WTC11 (cell line): Measurements from ENCODE around the gene CAPRIN1. TPM values are rescaled to one million over a fixed set of nuclear protein-coding genes. Genes with fewer than 3 reads are reported as not detected.
A peak's percentile ranks its signal among the peaks of the same experiment; 100 is the strongest.

Experiments
- ATF6 ChIP-seq: sonication (generic); formaldehyde crosslinking; IDR thresholded peaks from 2 replicates; pipeline ENCODE4 v1.8.1; 2023; ENCODE audit warnings: mild to moderate bottlenecking, missing genetic modification reagents
- E2F1 ChIP-seq: sonication (generic); formaldehyde crosslinking; IDR thresholded peaks from 2 replicates; pipeline ENCODE4 v1.8.0; 2022; ENCODE audit warnings: mild to moderate bottlenecking, missing genetic modification reagents
- ESRRA ChIP-seq: sonication (generic); formaldehyde crosslinking; IDR thresholded peaks from 2 replicates; pipeline ENCODE4 v1.8.1; 2022; ENCODE audit warnings: mild to moderate bottlenecking, missing genetic modification reagents, borderline replicate concordance
- ETV6 ChIP-seq: sonication (generic); formaldehyde crosslinking; IDR thresholded peaks from 2 replicates; pipeline ENCODE4 v1.8.1; 2022; ENCODE audit warnings: mild to moderate bottlenecking, missing genetic modification reagents
- FOXJ3 ChIP-seq: sonication (generic); formaldehyde crosslinking; IDR thresholded peaks from 2 replicates; pipeline ENCODE4 v1.9.0; 2021; ENCODE audit warnings: missing genetic modification reagents, mild to moderate bottlenecking, borderline replicate concordance
- FOXP4 ChIP-seq: sonication (generic); formaldehyde crosslinking; IDR thresholded peaks from 2 replicates; pipeline ENCODE4 v1.8.0; 2022; ENCODE audit warnings: mild to moderate bottlenecking, missing genetic modification reagents
- GRHL2 ChIP-seq: fragments of 250-450 bp; sonication (Bioruptor Pico); IDR thresholded peaks from 2 replicates; pipeline ENCODE4 v1.8.0; 2022; ENCODE audit warnings: mild to moderate bottlenecking, moderate library complexity; ENCODE audit not compliant: insufficient replicate concordance, severe bottlenecking
- JAZF1 ChIP-seq: fragments of 250-450 bp; sonication (Bioruptor Pico); IDR thresholded peaks from 2 replicates; pipeline ENCODE4 v1.9.0; 2021; ENCODE audit warnings: moderate library complexity, mild to moderate bottlenecking, inconsistent platforms
- MLX ChIP-seq: sonication (generic); formaldehyde crosslinking; IDR thresholded peaks from 2 replicates; pipeline ENCODE4 v1.8.1; 2023; ENCODE audit warnings: mild to moderate bottlenecking, missing genetic modification reagents, moderate library complexity
- NFATC4 ChIP-seq: fragments of 250-450 bp; sonication (Bioruptor Pico); IDR thresholded peaks from 2 replicates; pipeline ENCODE4 v1.9.0; 2021; ENCODE audit warnings: mild to moderate bottlenecking
- NR3C1 ChIP-seq: sonication (generic); formaldehyde crosslinking; conservative IDR thresholded peaks from 2 replicates; pipeline ENCODE4 v1.8.1; 2023; ENCODE audit warnings: low read depth, mild to moderate bottlenecking, missing genetic modification reagents
- PRDM15 ChIP-seq: sonication (generic); formaldehyde crosslinking; IDR thresholded peaks from 2 replicates; pipeline ENCODE4 v1.8.0; 2022; ENCODE audit warnings: missing genetic modification reagents
- PRRX2 ChIP-seq: fragments of 250-450 bp; sonication (Bioruptor Pico); IDR thresholded peaks from 2 replicates; pipeline ENCODE4 v1.8.0; 2021; ENCODE audit warnings: mild to moderate bottlenecking
- RELA ChIP-seq: sonication (generic); formaldehyde crosslinking; IDR thresholded peaks from 2 replicates; pipeline ENCODE4 v1.8.1; 2022; ENCODE audit warnings: missing genetic modification reagents, mild to moderate bottlenecking, borderline replicate concordance
- SMAD4 ChIP-seq: sonication (generic); formaldehyde crosslinking; IDR thresholded peaks from 2 replicates; pipeline ENCODE4 v1.8.0; 2022; ENCODE audit warnings: mild to moderate bottlenecking, missing genetic modification reagents
- ZNF281 ChIP-seq: sonication (generic); formaldehyde crosslinking; IDR thresholded peaks from 2 replicates; pipeline ENCODE4 v1.8.0; 2023; ENCODE audit warnings: mild to moderate bottlenecking, missing genetic modification reagents
- ZNF532 ChIP-seq: fragments of 250-450 bp; sonication (Bioruptor Pico); IDR thresholded peaks from 2 replicates; pipeline ENCODE4 v1.9.0; 2021; ENCODE audit warnings: mild to moderate bottlenecking, borderline replicate concordance
- total RNA-seq: library from RNA; stranded (reverse); gene quantifications from 3 replicates; pipeline ENCODE4 v1.2.3, GENCODE V29; 2021

Gene CAPRIN1
- total RNA-seq, 1 experiment from 2014 or later = 288 TPM

- TF ChIP-seq ZNF281 (CRISPR knock-in tag) (no peak), E2F1 (CRISPR knock-in tag) (0 out of 2 replicates have a peak, but pooled peaks have one; percentile 40), ETV6 (CRISPR knock-in tag) (peak; percentile 56), PRDM15 (CRISPR knock-in tag) (peak; percentile 21; the same call in 1 of the 2 replicates), RELA (peak; percentile 46; the same call in 1 of the 2 replicates), MLX (CRISPR knock-in tag) (no peak), JAZF1 (CRISPR knock-in tag) (peak; percentile 54; the same call in 1 of the 2 replicates), PRRX2 (CRISPR knock-in tag) (peak; percentile 82), ATF6 (CRISPR knock-in tag) (no peak), FOXP4 (CRISPR knock-in tag) (no peak), FOXJ3 (no peak), ESRRA (CRISPR knock-in tag) (peak; percentile 55; the same call in 1 of the 2 replicates), NFATC4 (CRISPR knock-in tag) (peak; percentile 94), SMAD4 (no peak), GRHL2 (no peak), NR3C1 (CRISPR knock-in tag) (no peak), ZNF532 (CRISPR knock-in tag) (peak; percentile 87)
Observed at GRCh38 chr11:34105079-34105956, 53.8 kb downstream of the CAPRIN1 start, which contains the start of gene NAT10 (continued).
